ENCODE measurements around the gene ATG14. TPM values are rescaled to one million over a fixed set of nuclear protein-coding genes. Genes with fewer than 3 reads are reported as not detected.

Gene ATG14
- total and polyA plus RNA-seq, 7 donors = 4.3 to 15.1 (median 7.9) TPM

DNA sequence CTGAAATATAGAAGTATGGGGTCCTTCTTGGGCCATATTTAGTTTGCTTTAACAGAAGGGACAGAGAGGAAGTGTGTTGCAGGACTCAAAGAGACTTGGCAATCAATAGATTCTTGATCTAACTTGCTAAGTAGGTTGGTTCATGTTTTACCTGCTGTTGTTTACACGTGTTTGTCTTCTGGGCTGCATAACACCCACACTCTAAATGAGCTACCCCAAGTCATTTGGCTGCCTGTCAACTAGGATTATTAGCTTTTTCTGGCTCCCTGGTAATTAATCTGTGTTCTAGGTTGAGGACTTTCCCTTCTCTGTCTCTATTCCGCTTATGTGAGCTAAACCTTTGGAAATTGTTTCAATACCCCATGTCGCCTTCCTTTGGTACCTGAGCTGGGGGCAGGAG lies 38.9 kb upstream of the ATG14 start:
- ATAC-seq (no peak), DNase-seq (no peak)
- no peak overlapping the region for H3K27ac ChIP-seq
- H3K27me3 ChIP-seq (ENCODE audit: insufficient read depth in 3 of 3, low read length in 2 of 3) = no peaks in the 10 kb centered on the region
- H3K9me3 ChIP-seq = no peaks in the 10 kb centered on the region
- H3K36me3 ChIP-seq (ENCODE audit: insufficient read depth in 1 of 2, low read depth in 1 of 2) = no peaks in the 10 kb centered on the region
- no peak overlapping the region for H3K4me3 ChIP-seq
- WGBS, 3 donors = 76 to 85% (median 78%) methylated on average over 3 of the region's 3 CpGs
- TF ChIP-seq, protein P1, sequence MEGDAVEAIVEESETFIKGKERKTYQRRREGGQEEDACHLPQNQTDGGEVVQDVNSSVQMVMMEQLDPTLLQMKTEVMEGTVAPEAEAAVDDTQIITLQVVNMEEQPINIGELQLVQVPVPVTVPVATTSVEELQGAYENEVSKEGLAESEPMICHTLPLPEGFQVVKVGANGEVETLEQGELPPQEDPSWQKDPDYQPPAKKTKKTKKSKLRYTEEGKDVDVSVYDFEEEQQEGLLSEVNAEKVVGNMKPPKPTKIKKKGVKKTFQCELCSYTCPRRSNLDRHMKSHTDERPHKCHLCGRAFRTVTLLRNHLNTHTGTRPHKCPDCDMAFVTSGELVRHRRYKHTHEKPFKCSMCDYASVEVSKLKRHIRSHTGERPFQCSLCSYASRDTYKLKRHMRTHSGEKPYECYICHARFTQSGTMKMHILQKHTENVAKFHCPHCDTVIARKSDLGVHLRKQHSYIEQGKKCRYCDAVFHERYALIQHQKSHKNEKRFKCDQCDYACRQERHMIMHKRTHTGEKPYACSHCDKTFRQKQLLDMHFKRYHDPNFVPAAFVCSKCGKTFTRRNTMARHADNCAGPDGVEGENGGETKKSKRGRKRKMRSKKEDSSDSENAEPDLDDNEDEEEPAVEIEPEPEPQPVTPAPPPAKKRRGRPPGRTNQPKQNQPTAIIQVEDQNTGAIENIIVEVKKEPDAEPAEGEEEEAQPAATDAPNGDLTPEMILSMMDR (IDR thresholded peaks at IDR 0.05) = no peak
- H3K4me1 ChIP-seq = no peaks in the 10 kb centered on the region
- intact Hi-C loops (cut with DNase I) = loop anchor here in 1 of 2 donors (5.0 kb wide), 1 partner anchor 1022 kb away; no protein-coding TSS in a partner anchor

- Histone ChIP-seq H3K27me3 (ENCODE audit: insufficient read depth in 3 of 3, low read length in 2 of 3) (no peaks in the 10 kb centered on the region), H3K9me3 (no peaks in the 10 kb centered on the region), H3K27ac (no peak overlapping the region), H3K4me1 (no peaks in the 10 kb centered on the region), H3K36me3 (ENCODE audit: insufficient read depth in 1 of 2, low read depth in 1 of 2) (no peaks in the 10 kb centered on the region), H3K4me3 (no peak overlapping the region)
- TF ChIP-seq, protein P1 (IDR thresholded peaks at IDR 0.05) = no peak
- ATAC-seq (no peak), DNase-seq (no peak)
- intact Hi-C loops (cut with DNase I) = loop anchor here in 1 of 2 donors (5.0 kb wide), 1 partner anchor 1022 kb away; no protein-coding TSS in a partner anchor
- WGBS, 3 donors = 46 to 59% (median 49%) methylated on average over 2 of the region's 2 CpGs
These were observed 38.5 kb upstream of the ATG14 start for GRCh38 chr14:55450124-55450523.

GRCh38 chr14:55449116-55449515 lies 37.5 kb upstream of the ATG14 start:
- no peaks in the 10 kb centered on the region for H3K4me1 ChIP-seq
- no peak for DNase-seq
- intact Hi-C loops (cut with DNase I) = loop anchor here (10.0 kb wide), 2 partner anchors 106 to 1026 kb away; no protein-coding TSS in a partner anchor
- no peaks in the 10 kb centered on the region for H3K27me3 ChIP-seq (ENCODE audit: insufficient read depth in 3 of 3, low read length in 2 of 3)
- no peaks in the 10 kb centered on the region for H3K36me3 ChIP-seq (ENCODE audit: insufficient read depth in 1 of 2, low read depth in 1 of 2)
- ATAC-seq = no peak
- no peak overlapping the region for H3K4me3 ChIP-seq
- TF ChIP-seq, protein P1 (IDR thresholded peaks at IDR 0.05) = no peak
- WGBS, 3 donors = 91 to 96% (median 93%) methylated on average over 3 of the region's 3 CpGs
- H3K9me3 ChIP-seq = no peaks in the 10 kb centered on the region
- H3K27ac ChIP-seq = no peak overlapping the region

DNA sequence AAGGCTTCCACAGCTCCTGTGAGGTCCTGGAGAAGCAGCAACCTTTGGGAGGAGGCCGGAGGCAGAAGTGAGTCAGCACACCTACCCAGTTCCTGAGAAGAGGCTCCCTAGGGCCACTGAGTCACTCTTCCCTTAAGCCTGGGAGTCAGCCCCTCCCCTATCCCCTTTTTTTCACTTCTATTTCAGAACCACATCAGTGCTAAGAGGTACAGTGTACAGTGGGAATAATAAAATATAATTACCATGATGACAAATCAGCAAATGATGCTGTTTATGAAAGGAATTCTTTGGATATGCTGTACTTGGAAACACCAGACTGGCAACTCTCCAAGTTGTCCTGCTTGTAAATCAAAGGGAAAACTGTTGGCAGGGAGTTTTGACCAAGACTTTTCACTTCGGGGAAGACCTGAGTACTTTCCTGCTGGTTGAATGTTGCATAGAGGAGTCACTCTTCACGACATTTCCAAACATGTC lies 36.5 kb upstream of the ATG14 start:
- no peaks in the 10 kb centered on the region for H3K27me3 ChIP-seq (ENCODE audit: insufficient read depth in 3 of 3, low read length in 2 of 3)
- intact Hi-C loops (cut with DNase I) = loop anchor here (10.0 kb wide), 2 partner anchors 107 to 1027 kb away; no protein-coding TSS in a partner anchor

More for the DNA sequence above, 36.5 kb upstream of the ATG14 start:
- 34 to 45% (median 43%) methylated on average over 3 of the region's 3 CpGs for WGBS, 3 donors
- ATAC-seq (peak in 3 of 4 donors; percentile 29 to 79 (median 57)), DNase-seq (peak in 1 of 2 donors; percentile 29)
- TF ChIP-seq, protein P1 (IDR thresholded peaks at IDR 0.05) = no peak
- Histone ChIP-seq H3K9me3 (no peaks in the 10 kb centered on the region), H3K36me3 (ENCODE audit: insufficient read depth in 1 of 2, low read depth in 1 of 2) (no peaks in the 10 kb centered on the region), H3K4me1 (no peaks in the 10 kb centered on the region), H3K4me3 (no peak overlapping the region), H3K27ac (no peak overlapping the region)

Measured in psoas muscle (tissue), 8 donors.